Colonic mucosa (tissue), 4 donors: ENCODE data around the gene LGI4. TPM values are rescaled to one million over a fixed set of nuclear protein-coding genes. Genes with fewer than 3 reads are reported as not detected.

Experiments
- DNase-seq: peaks from one replicate; pipeline ENCODE4 v3.0.0-alpha.2; 2020
- H3K27ac ChIP-seq: fragments of 200-600 bp; one replicate; pipeline ENCODE4 v1.8.0; 2021
- H3K27me3 ChIP-seq: fragments of 200-600 bp; one replicate; pipeline ENCODE4 v1.8.0; 2021
- H3K36me3 ChIP-seq: fragments of 200-600 bp; one replicate; pipeline ENCODE4 v1.8.0; 2021
- H3K4me1 ChIP-seq: fragments of 200-600 bp; one replicate; pipeline ENCODE4 v1.8.0; 2021; ENCODE audit warnings: mild to moderate bottlenecking
- H3K4me3 ChIP-seq: fragments of 200-600 bp; one replicate; pipeline ENCODE4 v1.8.0; 2021
- H3K9ac ChIP-seq, 2 donors: one replicate each; pipeline ENCODE4 v1.7.0; 2013; ENCODE audit warnings: control low read depth in 2 of 2, low read depth in 2 of 2, low read length in 2 of 2
- H3K9me3 ChIP-seq: fragments of 200-600 bp; one replicate; pipeline ENCODE4 v1.8.0; 2021
- CTCF ChIP-seq: fragments of 200-600 bp; IDR thresholded peaks from one replicate; pipeline ENCODE4 v1.8.0; 2022; ENCODE audit warnings: antibody characterized with exemption, mild to moderate bottlenecking
- intact Hi-C: fragments of 100-400 bp; cut with DNase I; formaldehyde crosslinking; loops from one replicate; pipeline ENCODE4 v1.14.1; 2022
- total RNA-seq, 2 donors: library from RNA; stranded (reverse); fragmentation: NEBNext Ultra II Directional in 1 of 2; extraction: Animal tissue kit (Norgen Biotek cat#: 25700) in 1 of 2; gene quantifications; one replicate each; pipeline ENCODE4 v1.2.1, GENCODE V29; 2021
- donor health status: healthy.
- donor health status: DM: no; HTN: no; CAD: no.
- donor health status: DM: no; HTN: no; CAD: no.

LGI4 gene
- total RNA-seq, 2 donors from 2014 or later: 5.8 to 10.2 TPM

- Histone ChIP-seq H3K27ac (no peak overlapping the region), H3K9ac (no peak overlapping the region), H3K36me3 (no peaks in the 10 kb centered on the region), H3K4me1 (no peaks in the 10 kb centered on the region), H3K4me3 (no peak overlapping the region), H3K27me3 (no peaks in the 10 kb centered on the region), H3K9me3 (no peaks in the 10 kb centered on the region)
- no peak for DNase-seq
- no peak for TF ChIP-seq CTCF
- intact Hi-C loops: no loop called here
Observed at GRCh38 chr19:35089554-35089953, 45.3 kb downstream of the LGI4 start.

- no peaks in the 10 kb centered on the region for H3K27me3 ChIP-seq
- no peak for DNase-seq
- H3K4me3 ChIP-seq: no peak overlapping the region
- H3K27ac ChIP-seq: no peak overlapping the region
- H3K9me3 ChIP-seq: no peaks in the 10 kb centered on the region
- no peaks in the 10 kb centered on the region for H3K36me3 ChIP-seq
- H3K9ac ChIP-seq: no peak overlapping the region
- no peak for TF ChIP-seq CTCF
- intact Hi-C loops: no loop called here
- H3K4me1 ChIP-seq: no peaks in the 10 kb centered on the region
Observed at GRCh38 chr19:35088131-35088913, 46.5 kb downstream of the LGI4 start.

- intact Hi-C loops: no loop called here
- no peaks in the 10 kb centered on the region for H3K9me3 ChIP-seq
- H3K36me3 ChIP-seq: no peaks in the 10 kb centered on the region
- H3K27ac ChIP-seq: no peak overlapping the region
- no peak for DNase-seq
- no peak overlapping the region for H3K9ac ChIP-seq
- no peaks in the 10 kb centered on the region for H3K4me1 ChIP-seq
- H3K27me3 ChIP-seq: no peaks in the 10 kb centered on the region
- no peak for TF ChIP-seq CTCF
- no peak overlapping the region for H3K4me3 ChIP-seq
Observed at GRCh38 chr19:35087393-35087792, 47.5 kb downstream of the LGI4 start.

- Histone ChIP-seq H3K9me3 (no peaks in the 10 kb centered on the region), H3K9ac (no peak overlapping the region)
- intact Hi-C loops: no loop called here
Observed at GRCh38 chr19:35086455-35086854, 48.4 kb downstream of the LGI4 start.

GRCh38 chr19:35085947-35086346, 48.9 kb downstream of the LGI4 start:
- Histone ChIP-seq H3K4me1 (no peaks in the 10 kb centered on the region), H3K9ac (no peak overlapping the region), H3K27me3 (no peaks in the 10 kb centered on the region), H3K4me3 (no peak overlapping the region), H3K36me3 (no peaks in the 10 kb centered on the region), H3K9me3 (no peaks in the 10 kb centered on the region), H3K27ac (no peak overlapping the region)
- DNase-seq: no peak
- no peak for TF ChIP-seq CTCF
- intact Hi-C loops: no loop called here

More at GRCh38 chr19:35086455-35086854, 48.4 kb downstream of the LGI4 start:
- no peak overlapping the region for H3K4me3 ChIP-seq
- H3K36me3 ChIP-seq: no peaks in the 10 kb centered on the region
- H3K4me1 ChIP-seq: no peaks in the 10 kb centered on the region
- DNase-seq: no peak
- no peak overlapping the region for H3K27ac ChIP-seq
- TF ChIP-seq CTCF: no peak
- no peaks in the 10 kb centered on the region for H3K27me3 ChIP-seq
